ENCODE measurements around the gene LRCOL1.

DNA sequence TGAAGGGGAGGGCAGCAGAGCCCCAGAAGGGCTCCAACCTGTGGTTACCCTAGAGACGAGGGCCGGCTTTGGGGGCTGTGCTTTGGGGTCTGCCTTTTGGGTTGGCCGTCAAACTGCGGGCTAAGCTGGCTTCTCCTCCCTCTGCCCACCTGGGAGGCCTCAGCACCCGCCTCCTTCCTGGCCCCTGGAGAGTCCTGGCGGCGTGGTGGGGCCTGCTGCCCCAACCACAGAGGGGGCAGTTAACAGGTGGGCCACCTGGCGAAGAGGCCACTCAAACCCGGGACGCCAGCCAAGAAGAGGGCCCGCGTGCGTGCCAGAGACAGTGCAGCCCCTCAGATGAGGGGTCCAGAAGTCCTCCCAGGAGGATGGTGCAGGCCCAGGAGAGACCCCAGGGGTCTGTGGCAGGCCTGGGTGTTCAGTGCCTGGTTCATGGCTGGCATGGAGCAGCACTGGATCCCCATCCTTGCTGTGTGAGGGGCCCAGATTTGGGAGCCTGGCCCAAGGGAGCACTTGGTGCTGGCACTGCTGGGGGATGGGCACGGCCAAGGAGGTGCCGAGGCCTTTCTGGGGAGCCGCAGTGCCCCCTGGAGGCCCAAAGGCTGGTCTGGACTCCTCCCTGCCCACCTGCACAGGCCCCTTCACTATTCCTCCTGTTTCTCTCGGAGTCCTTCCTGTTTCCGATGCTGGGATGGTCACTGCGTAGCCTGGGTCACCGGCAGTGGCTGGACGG, 48.8 kb downstream of the LRCOL1 start:
- no peak for TF ChIP-seq POLR2A (IDR thresholded peaks at IDR 0.05)
- TF ChIP-seq, protein P1, sequence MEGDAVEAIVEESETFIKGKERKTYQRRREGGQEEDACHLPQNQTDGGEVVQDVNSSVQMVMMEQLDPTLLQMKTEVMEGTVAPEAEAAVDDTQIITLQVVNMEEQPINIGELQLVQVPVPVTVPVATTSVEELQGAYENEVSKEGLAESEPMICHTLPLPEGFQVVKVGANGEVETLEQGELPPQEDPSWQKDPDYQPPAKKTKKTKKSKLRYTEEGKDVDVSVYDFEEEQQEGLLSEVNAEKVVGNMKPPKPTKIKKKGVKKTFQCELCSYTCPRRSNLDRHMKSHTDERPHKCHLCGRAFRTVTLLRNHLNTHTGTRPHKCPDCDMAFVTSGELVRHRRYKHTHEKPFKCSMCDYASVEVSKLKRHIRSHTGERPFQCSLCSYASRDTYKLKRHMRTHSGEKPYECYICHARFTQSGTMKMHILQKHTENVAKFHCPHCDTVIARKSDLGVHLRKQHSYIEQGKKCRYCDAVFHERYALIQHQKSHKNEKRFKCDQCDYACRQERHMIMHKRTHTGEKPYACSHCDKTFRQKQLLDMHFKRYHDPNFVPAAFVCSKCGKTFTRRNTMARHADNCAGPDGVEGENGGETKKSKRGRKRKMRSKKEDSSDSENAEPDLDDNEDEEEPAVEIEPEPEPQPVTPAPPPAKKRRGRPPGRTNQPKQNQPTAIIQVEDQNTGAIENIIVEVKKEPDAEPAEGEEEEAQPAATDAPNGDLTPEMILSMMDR (IDR thresholded peaks at IDR 0.05), result peak in 5 of 7 experiments; percentile 19 to 48 (median 25)
